GM12874 (cell line): ENCODE measurements around the gene ANKRD35.

Experiments
- TF ChIP-seq, protein P1 (sequence below): IDR thresholded peaks from 2 replicates; pipeline ENCODE4 v1.5.1; 2011; ENCODE audit warnings: low read depth, mild to moderate bottlenecking, control low read depth, low read length, moderate library complexity; ENCODE audit not compliant: insufficient read depth

The ANKRD35 gene

DNA sequence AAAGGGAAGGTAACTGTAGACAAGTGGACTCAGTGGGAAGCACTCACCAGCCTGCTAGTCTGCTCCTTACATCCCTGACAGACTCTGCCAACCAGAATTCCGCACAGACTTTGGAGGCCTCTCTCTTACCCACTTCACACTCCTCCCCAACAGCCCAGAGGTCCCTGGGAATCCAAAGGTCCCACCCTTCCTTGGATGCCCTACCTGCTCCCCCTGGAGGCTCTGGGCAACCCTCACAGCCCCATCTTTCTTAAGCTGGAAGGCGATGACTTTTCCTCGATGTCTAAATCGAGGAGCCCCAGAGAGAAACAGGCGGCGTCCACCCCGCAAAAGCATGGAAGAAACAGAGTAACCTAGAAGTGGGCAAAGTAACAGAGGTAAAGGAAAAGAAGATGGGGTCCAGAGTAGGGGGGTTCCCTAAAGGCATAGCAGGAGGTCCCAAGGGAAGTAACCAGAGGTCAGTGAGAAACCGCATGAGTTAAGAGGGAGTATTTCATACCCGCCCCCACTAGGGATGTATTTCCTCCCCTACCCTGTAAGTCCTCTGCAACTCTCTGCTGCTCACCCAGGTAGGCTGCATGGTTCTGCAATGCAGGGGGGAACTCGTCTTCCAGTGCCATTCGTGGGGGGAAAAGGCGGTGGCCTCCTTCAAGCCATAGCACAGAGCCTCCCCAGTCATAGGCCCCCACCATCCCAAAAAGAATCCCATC is 15.8 kb upstream of the ANKRD35 start:
- TF ChIP-seq, protein P1, sequence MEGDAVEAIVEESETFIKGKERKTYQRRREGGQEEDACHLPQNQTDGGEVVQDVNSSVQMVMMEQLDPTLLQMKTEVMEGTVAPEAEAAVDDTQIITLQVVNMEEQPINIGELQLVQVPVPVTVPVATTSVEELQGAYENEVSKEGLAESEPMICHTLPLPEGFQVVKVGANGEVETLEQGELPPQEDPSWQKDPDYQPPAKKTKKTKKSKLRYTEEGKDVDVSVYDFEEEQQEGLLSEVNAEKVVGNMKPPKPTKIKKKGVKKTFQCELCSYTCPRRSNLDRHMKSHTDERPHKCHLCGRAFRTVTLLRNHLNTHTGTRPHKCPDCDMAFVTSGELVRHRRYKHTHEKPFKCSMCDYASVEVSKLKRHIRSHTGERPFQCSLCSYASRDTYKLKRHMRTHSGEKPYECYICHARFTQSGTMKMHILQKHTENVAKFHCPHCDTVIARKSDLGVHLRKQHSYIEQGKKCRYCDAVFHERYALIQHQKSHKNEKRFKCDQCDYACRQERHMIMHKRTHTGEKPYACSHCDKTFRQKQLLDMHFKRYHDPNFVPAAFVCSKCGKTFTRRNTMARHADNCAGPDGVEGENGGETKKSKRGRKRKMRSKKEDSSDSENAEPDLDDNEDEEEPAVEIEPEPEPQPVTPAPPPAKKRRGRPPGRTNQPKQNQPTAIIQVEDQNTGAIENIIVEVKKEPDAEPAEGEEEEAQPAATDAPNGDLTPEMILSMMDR = no peak

- TF ChIP-seq, protein P1 = no peak
Observed at GRCh38 chr1:145898756-145899155, 13.1 kb upstream of the ANKRD35 start.

GRCh38 chr1:145897969-145898368 is 12.3 kb upstream of the ANKRD35 start:
- TF ChIP-seq, protein P1 = no peak

GRCh38 chr1:145895471-145895870 is 9.8 kb upstream of the ANKRD35 start:
- TF ChIP-seq, protein P1 = no peak

GRCh38 chr1:145893306-145894055 is 7.8 kb upstream of the ANKRD35 start:
- TF ChIP-seq, protein P1 = no peak

- TF ChIP-seq, protein P1 = no peak
Observed at GRCh38 chr1:145892486-145893087, 6.9 kb upstream of the ANKRD35 start.
